HFF-Myc (cell line): Measurements from ENCODE around the gene RPL15.

ENCODE experiments used
- DNase-seq: peaks from one replicate; pipeline ENCODE4 v3.0.0-alpha.2; 2011; ENCODE audit warnings: low read depth; ENCODE audit errors: extremely low read depth
- H3K4me3 ChIP-seq: replicated peaks from 2 replicates; pipeline ENCODE4 v1.5.1; 2011; ENCODE audit warnings: low read depth, mild to moderate bottlenecking, control low read depth, low read length
- TF ChIP-seq, protein P1 (sequence below): IDR thresholded peaks from 2 replicates; pipeline ENCODE4 v1.5.1; 2012; ENCODE audit warnings: mild to moderate bottlenecking, low read depth, low read length, control low read depth; ENCODE audit errors: missing control alignments

RPL15 gene

DNA sequence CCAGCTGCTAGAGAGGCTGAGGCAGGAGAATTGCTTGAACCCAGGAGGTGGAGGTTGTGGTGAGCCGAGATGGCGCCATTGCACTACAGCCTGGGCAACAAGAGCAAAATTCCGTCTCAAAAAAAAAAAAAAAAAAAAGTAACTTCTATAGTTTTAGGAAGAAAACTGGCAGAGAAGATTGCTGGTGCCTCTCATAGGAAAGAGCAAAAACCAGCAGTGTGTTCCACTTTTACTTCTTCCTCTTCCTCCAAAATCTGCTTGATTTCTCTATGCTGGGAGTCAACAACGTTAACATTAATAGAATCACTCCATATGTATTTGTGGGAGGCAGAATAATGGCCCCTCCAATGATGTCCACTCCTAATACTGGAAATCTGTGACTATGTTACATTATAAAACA lies 15.6 kb downstream of the RPL15 start:
- TF ChIP-seq, protein P1, sequence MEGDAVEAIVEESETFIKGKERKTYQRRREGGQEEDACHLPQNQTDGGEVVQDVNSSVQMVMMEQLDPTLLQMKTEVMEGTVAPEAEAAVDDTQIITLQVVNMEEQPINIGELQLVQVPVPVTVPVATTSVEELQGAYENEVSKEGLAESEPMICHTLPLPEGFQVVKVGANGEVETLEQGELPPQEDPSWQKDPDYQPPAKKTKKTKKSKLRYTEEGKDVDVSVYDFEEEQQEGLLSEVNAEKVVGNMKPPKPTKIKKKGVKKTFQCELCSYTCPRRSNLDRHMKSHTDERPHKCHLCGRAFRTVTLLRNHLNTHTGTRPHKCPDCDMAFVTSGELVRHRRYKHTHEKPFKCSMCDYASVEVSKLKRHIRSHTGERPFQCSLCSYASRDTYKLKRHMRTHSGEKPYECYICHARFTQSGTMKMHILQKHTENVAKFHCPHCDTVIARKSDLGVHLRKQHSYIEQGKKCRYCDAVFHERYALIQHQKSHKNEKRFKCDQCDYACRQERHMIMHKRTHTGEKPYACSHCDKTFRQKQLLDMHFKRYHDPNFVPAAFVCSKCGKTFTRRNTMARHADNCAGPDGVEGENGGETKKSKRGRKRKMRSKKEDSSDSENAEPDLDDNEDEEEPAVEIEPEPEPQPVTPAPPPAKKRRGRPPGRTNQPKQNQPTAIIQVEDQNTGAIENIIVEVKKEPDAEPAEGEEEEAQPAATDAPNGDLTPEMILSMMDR = no peak
- no peak for DNase-seq
- no peak overlapping the region for H3K4me3 ChIP-seq

DNA sequence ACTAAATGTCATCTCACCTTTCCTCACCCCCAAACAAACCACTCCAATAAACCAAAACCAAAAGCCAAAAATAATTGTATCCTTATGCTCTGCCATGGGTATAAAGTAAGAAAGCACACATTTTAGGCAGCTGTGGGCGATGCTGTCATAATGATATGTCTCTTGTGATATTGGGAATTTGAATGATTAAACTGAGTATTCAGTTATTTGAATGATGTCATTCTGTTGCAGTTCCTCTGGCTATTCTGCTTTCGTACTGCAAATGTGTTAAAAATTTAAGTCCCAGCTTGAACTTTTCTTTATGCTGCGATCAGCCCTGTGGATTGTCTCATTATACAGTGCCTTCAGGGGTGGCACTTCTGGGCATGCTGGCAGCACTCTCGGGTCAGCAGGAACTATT lies 17.3 kb downstream of the RPL15 start:
- TF ChIP-seq, protein P1 = no peak
- no peak for DNase-seq
- no peak overlapping the region for H3K4me3 ChIP-seq

DNA sequence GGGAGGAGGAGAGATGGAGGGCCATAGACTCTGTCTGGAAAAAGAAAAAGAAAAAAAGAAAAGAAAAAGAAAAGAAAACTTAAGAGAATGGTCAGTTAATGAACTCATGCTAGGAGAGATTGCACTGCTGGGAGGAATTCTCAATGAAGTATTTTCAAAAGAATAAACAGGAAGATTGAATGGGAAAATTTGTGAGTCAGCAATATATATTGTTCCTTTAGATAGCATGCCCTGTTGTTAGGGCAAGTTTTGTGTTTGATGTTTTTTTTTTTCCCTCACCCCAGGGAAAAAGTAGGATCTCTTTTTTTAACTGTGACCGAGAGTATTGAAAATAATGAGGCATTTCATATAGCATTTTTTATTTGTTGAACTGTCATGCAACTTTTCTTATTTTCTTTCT lies 20.4 kb downstream of the RPL15 start:
- TF ChIP-seq, protein P1 = no peak
- no peak for DNase-seq

DNA sequence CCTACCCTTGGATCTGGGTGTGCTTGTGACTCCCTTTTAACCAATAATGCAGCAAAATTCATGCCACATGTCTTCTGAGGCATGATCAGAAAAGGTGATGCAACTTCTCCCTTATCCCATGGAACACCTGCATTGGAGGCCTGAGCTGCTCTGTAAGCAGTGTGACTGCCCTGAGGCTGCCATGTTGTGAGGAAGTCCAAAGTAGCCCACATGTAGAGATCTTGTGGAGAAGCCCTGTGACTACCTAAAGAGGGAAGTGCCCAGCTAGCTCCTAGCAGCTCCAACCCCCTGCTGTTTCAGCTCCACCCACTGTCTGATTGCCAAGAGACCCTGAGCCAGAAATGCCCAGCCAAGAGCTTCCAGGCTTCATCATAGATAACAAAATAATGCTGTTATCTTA lies 21.8 kb downstream of the RPL15 start:
- DNase-seq = no peak
- TF ChIP-seq, protein P1 = no peak
- no peak overlapping the region for H3K4me3 ChIP-seq

More for the DNA sequence above, 20.4 kb downstream of the RPL15 start:
- H3K4me3 ChIP-seq = no peak overlapping the region

DNA sequence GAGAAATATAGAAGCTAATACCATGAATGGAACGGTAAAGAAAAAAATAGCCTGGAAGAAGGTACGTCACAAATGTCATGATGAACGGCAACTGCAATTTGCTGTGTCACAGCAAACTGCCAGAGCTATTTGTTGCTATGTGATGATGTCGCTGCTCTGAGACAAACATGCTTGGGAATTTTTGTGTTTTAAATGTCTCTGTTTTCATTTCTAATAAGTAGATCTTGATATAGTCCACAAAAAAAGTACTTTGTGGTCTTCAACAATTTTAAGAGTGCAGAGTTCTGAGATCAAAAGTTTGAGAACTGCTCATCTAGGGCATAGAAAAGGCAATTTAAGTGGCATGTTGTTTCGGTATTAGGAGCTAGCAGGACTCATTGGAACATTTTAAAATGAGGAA lies 23.8 kb downstream of the RPL15 start:
- TF ChIP-seq, protein P1 = no peak
- DNase-seq = no peak
- H3K4me3 ChIP-seq = no peak overlapping the region

DNA sequence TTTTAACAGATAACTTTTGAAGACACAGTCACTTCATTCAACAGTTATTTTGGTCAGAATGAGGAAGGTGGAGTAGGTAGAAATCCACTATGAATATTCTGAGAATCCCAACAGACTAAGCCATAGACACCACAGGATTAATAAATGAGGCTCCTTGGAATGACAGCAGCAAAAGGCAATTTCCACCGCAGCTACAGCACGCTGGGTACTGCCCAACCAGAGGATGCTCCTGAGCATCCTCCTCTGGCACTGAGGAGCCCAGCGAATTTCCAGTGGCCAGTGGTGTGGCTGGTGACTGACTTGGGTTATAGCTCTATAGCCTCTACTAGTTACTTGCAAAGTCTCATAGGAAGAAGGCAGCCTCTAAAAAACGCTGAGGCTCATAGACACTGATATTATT lies 24.5 kb downstream of the RPL15 start:
- H3K4me3 ChIP-seq = no peak overlapping the region
- TF ChIP-seq, protein P1 = no peak
- no peak for DNase-seq

DNA sequence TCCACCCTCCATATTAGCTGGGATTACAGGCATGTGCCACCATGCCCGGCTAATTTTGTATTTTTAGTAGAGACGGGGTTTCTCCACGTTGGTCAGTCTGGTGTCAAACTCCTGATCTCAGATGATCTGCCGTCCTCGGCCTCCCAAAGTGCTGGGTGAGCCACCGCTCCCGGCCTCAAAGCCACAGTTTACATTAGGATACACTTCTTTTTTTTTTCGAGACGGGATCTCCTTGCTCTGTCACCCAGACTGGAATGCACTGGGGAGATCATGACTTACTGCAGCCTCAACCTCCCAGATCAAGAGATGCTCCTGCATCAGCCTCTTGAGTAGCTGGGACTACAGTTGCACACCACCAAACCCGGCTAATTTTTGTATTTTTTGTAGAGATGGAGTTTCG lies 25.6 kb downstream of the RPL15 start:
- TF ChIP-seq, protein P1 = no peak
- no peak overlapping the region for H3K4me3 ChIP-seq
- no peak for DNase-seq
